HepG2 (cell line): ENCODE results near the gene MORF4L2. TPM values are rescaled to one million over a fixed set of nuclear protein-coding genes. Genes with fewer than 3 reads are reported as not detected.

Experiments
- DBP ChIP-seq: sonication (generic); formaldehyde crosslinking; IDR thresholded peaks from 2 replicates; pipeline ENCODE4 v1.4.0; 2020; ENCODE audit warnings: missing genetic modification reagents; ENCODE audit errors: not compliant biosample characterization
- E2F1 ChIP-seq: sonication (generic); formaldehyde crosslinking; IDR thresholded peaks from 2 replicates; pipeline ENCODE4 v1.5.0; 2020; ENCODE audit warnings: missing genetic modification reagents
- EP300 ChIP-seq, 3 experiments: sonication (generic) in 1 of 3; formaldehyde crosslinking in 1 of 3; IDR thresholded peaks; 2 replicates each; pipeline versions ENCODE4 v1.5.1 to v1.6.1; 2011 to 2020; ENCODE audit warnings: low read depth in 2 of 3, low read length in 2 of 3, borderline replicate concordance in 1 of 3, improper control_type of control experiment in 1 of 3, mild to moderate bottlenecking in 1 of 3, missing genetic modification reagents in 1 of 3, moderate library complexity in 1 of 3
- HMG20B ChIP-seq: conservative IDR thresholded peaks from 2 replicates; pipeline ENCODE4 v1.6.1; 2016; ENCODE audit warnings: missing genetic modification reagents, missing compliant biosample characterization
- JUND ChIP-seq: sonication (generic); formaldehyde crosslinking; IDR thresholded peaks from 2 replicates; pipeline ENCODE4 v1.8.0; 2022; ENCODE audit warnings: mild to moderate bottlenecking, missing genetic modification reagents
- MXI1 ChIP-seq: IDR thresholded peaks from 3 replicates; pipeline ENCODE4 v1.6.1; 2012; ENCODE audit warnings: low read depth, low read length, inconsistent platforms, borderline replicate concordance
- NCOR1 ChIP-seq: fragments of 200-600 bp; sonication (generic); IDR thresholded peaks from 2 replicates; pipeline ENCODE4 v1.7.0; 2017; ENCODE audit warnings: antibody characterized with exemption, low read length, borderline replicate concordance
- SAP130 ChIP-seq: IDR thresholded peaks from 2 replicates; pipeline ENCODE4 v1.6.1; 2016; ENCODE audit warnings: low read depth
- ZNF180 ChIP-seq: sonication (generic); formaldehyde crosslinking; IDR thresholded peaks from 2 replicates; pipeline ENCODE4 v1.4.0; 2020; ENCODE audit warnings: low read depth, missing genetic modification reagents, borderline replicate concordance
- ZNF317 ChIP-seq: sonication (generic); formaldehyde crosslinking; IDR thresholded peaks from 2 replicates; pipeline ENCODE4 v1.5.0; 2020; ENCODE audit warnings: mild to moderate bottlenecking, missing genetic modification reagents
- ZNF446 ChIP-seq: sonication (generic); formaldehyde crosslinking; IDR thresholded peaks from 2 replicates; pipeline ENCODE4 v1.5.0; 2020; ENCODE audit warnings: mild to moderate bottlenecking, missing genetic modification reagents
- ZNF512 ChIP-seq: sonication (generic); formaldehyde crosslinking; IDR thresholded peaks from 2 replicates; pipeline ENCODE4 v1.4.0; 2020; ENCODE audit warnings: mild to moderate bottlenecking, missing genetic modification reagents
- ZNF564 ChIP-seq: sonication (generic); formaldehyde crosslinking; IDR thresholded peaks from 2 replicates; pipeline ENCODE4 v1.8.1; 2023; ENCODE audit warnings: mild to moderate bottlenecking, missing genetic modification reagents
- ZNF784 ChIP-seq: sonication (generic); formaldehyde crosslinking; IDR thresholded peaks from 2 replicates; pipeline ENCODE4 v1.5.1; 2020; ENCODE audit warnings: missing genetic modification reagents, mild to moderate bottlenecking, borderline replicate concordance
- ZSCAN20 ChIP-seq: sonication (generic); formaldehyde crosslinking; IDR thresholded peaks from 2 replicates; pipeline ENCODE4 v1.4.0; 2020; ENCODE audit warnings: missing genetic modification reagents, mild to moderate bottlenecking, borderline replicate concordance
- polyA plus RNA-seq, 8 experiments: library from polyadenylated mRNA; depleted of rRNA in 3 of 8; stranded (reverse) in 7 of 8; unstranded in 1 of 8; fragments of >200 nt; fragmentation: Illumina TruSeq in 4 of 8; extraction: Trizol in 4 of 8; gene quantifications; 2 replicates each; pipeline versions ENCODE4 v1.2.1 to v1.2.3, GENCODE V29; 2011 to 2016; ENCODE audit warnings: low read depth in 4 of 8, missing spikeins in 1 of 8, mixed read lengths in 1 of 8; ENCODE audit not compliant: insufficient read depth in 1 of 8
- total RNA-seq, 5 experiments: library from RNA; depleted of rRNA; stranded (reverse); fragments of >200 nt; fragmentation: Illumina TruSeq; extraction: Trizol; gene quantifications; 2 replicates each; pipeline ENCODE4 v1.2.3, GENCODE V29; 2016; ENCODE audit warnings: low read depth in 1 of 5
- TF ChIP-seq, protein P1 (sequence below), 2 experiments: sonication (generic) in 1 of 2; formaldehyde crosslinking in 1 of 2; IDR thresholded peaks; 2 replicates each; pipeline versions ENCODE4 v1.5.1 to v1.6.1; 2011 to 2020; ENCODE audit warnings: borderline replicate concordance in 1 of 2, low read depth in 1 of 2, low read length in 1 of 2, mild to moderate bottlenecking in 1 of 2, missing genetic modification reagents in 1 of 2, moderate library complexity in 1 of 2
- TF ChIP-seq, protein P2 (sequence below): sonication (generic); formaldehyde crosslinking; IDR thresholded peaks from 2 replicates; pipeline ENCODE4 v1.9.0; 2021; ENCODE audit warnings: missing genetic modification reagents, borderline replicate concordance

MORF4L2 gene
- total and polyA plus RNA-seq, 2 of the 13 experiments (the other 11 are each of a cell fraction or from before 2014, with no cell fraction given) = 358 to 469 TPM

- TF ChIP-seq ZNF564 (no peak), SAP130 (CRISPR knock-in tag) (peak; percentile 47; the same call in 1 of the 2 replicates), NCOR1 (no peak), DBP (CRISPR knock-in tag) (no peak), ZNF512 (CRISPR knock-in tag) (no peak), ZNF784 (no peak), MXI1 (peak; percentile 31; the same call in 1 of the 3 replicates), E2F1 (CRISPR knock-in tag) (no peak), HMG20B (CRISPR knock-in tag) (no peak), JUND (CRISPR knock-in tag) (no peak), ZNF317 (no peak), ZNF180 (no peak), EP300 (IDR thresholded peaks at IDR 0.05; ENCODE audit: low read depth in 2 of 2, low read length in 2 of 2) (no peak; a peak in 1 of 4 replicates), EP300 (CRISPR knock-in tag; IDR thresholded peaks at IDR 0.05; ENCODE audit: borderline replicate concordance) (no peak), ZNF446 (CRISPR knock-in tag) (no peak), ZSCAN20 (CRISPR knock-in tag) (no peak)
- TF ChIP-seq, protein P1, sequence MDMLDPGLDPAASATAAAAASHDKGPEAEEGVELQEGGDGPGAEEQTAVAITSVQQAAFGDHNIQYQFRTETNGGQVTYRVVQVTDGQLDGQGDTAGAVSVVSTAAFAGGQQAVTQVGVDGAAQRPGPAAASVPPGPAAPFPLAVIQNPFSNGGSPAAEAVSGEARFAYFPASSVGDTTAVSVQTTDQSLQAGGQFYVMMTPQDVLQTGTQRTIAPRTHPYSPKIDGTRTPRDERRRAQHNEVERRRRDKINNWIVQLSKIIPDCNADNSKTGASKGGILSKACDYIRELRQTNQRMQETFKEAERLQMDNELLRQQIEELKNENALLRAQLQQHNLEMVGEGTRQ (IDR thresholded peaks at IDR 0.05; ENCODE audit: low read depth, low read length) = peak; percentile 41; the same call in 1 of the 2 replicates
- TF ChIP-seq, protein P1 (CRISPR knock-in tag; IDR thresholded peaks at IDR 0.05; ENCODE audit: borderline replicate concordance) = peak; percentile 69; the same call in 1 of the 2 replicates
- TF ChIP-seq, protein P2, sequence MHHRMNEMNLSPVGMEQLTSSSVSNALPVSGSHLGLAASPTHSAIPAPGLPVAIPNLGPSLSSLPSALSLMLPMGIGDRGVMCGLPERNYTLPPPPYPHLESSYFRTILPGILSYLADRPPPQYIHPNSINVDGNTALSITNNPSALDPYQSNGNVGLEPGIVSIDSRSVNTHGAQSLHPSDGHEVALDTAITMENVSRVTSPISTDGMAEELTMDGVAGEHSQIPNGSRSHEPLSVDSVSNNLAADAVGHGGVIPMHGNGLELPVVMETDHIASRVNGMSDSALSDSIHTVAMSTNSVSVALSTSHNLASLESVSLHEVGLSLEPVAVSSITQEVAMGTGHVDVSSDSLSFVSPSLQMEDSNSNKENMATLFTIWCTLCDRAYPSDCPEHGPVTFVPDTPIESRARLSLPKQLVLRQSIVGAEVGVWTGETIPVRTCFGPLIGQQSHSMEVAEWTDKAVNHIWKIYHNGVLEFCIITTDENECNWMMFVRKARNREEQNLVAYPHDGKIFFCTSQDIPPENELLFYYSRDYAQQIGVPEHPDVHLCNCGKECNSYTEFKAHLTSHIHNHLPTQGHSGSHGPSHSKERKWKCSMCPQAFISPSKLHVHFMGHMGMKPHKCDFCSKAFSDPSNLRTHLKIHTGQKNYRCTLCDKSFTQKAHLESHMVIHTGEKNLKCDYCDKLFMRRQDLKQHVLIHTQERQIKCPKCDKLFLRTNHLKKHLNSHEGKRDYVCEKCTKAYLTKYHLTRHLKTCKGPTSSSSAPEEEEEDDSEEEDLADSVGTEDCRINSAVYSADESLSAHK (CRISPR knock-in tag) = no peak
These were observed at the start of gene MORF4L2 (continued) for GRCh38 chrX:103686199-103687072.
